Measurements from ENCODE around the gene RXRA. TPM values are rescaled to one million over a fixed set of nuclear protein-coding genes. Genes with fewer than 3 reads are reported as not detected.

RXRA gene
- total RNA-seq, 6 experiments from 2014 or later: 23.2 to 31.9 (median 28.0) TPM

DNA sequence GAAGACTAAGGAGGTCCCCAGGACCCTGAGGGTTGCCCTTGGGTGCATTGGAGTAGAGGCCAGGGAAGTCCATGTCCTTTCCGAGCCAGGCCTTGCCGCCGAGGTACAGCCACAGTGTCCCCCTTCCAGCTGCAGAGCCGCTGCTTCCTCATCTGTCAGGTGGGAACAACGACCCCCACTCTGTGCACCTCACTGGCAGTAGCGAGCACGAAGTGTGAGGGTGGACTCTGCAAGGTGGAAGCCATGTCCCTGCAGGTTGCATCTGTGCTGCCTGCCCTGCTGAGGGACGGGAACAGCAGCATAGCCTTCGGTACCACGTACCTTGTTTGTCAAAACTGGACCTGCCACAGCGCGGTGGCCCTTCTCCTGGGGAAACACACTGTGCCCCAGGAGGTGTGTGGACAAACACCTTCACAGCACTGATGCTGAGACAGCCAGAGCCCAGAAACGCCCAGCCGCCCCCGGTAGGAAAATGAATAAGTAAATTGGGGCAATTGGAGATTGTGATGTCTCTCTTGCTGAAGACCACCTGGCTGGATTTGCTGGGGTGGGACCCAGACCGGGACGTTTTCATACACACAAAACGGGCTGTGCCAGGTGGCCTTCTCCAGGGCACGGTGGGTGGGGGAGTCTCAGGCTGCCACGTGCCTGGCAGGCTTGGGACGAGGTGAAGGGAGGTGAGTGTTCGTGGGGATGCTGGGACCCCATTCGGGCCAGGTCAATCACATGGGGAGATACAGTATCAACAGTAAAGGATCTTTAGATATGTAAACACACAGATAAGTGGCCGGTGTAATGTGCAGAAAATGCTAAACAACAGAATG, 157.3 kb downstream of the RXRA start:
- no peaks in the 10 kb centered on the region; the same call in 1 of the 2 replicates for H3K27me3 Mint-ChIP-seq (ENCODE audit: insufficient read depth)
- H3K36me3 Mint-ChIP-seq (ENCODE audit: low read depth): no peaks in the 10 kb centered on the region
- no peak for DNase-seq
- peaks cover 3% of the 10 kb centered on the region for H3K4me1 Mint-ChIP-seq (ENCODE audit: low read depth)
- H3K27ac Mint-ChIP-seq: no peak overlapping the region
- H3K9me3 Mint-ChIP-seq: no peaks in the 10 kb centered on the region
- no peak overlapping the region for H3K4me3 Mint-ChIP-seq
- TF ChIP-seq, protein P1, sequence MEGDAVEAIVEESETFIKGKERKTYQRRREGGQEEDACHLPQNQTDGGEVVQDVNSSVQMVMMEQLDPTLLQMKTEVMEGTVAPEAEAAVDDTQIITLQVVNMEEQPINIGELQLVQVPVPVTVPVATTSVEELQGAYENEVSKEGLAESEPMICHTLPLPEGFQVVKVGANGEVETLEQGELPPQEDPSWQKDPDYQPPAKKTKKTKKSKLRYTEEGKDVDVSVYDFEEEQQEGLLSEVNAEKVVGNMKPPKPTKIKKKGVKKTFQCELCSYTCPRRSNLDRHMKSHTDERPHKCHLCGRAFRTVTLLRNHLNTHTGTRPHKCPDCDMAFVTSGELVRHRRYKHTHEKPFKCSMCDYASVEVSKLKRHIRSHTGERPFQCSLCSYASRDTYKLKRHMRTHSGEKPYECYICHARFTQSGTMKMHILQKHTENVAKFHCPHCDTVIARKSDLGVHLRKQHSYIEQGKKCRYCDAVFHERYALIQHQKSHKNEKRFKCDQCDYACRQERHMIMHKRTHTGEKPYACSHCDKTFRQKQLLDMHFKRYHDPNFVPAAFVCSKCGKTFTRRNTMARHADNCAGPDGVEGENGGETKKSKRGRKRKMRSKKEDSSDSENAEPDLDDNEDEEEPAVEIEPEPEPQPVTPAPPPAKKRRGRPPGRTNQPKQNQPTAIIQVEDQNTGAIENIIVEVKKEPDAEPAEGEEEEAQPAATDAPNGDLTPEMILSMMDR (IDR thresholded peaks at IDR 0.05): no peak

DNA sequence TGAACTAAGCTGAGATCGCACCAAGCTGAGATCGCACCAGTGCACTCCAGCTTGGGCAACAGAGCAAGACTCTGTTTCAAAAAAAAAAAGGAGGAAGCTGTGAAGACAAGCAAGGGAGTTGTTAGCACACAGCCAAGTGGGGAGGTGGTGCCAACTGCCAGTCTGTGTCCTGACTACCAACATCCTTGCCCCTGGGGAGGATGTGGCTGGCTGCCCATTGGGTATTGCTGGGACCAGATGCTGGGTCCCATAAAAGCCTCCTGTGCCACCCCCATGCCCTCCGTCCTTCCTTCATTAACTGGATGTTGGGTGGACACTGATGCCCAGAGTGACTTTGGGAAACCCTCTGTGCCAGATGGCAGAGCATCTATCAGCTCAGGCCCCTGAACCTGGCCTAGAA, 158.2 kb downstream of the RXRA start:
- no peak overlapping the region for H3K27ac Mint-ChIP-seq

DNA sequence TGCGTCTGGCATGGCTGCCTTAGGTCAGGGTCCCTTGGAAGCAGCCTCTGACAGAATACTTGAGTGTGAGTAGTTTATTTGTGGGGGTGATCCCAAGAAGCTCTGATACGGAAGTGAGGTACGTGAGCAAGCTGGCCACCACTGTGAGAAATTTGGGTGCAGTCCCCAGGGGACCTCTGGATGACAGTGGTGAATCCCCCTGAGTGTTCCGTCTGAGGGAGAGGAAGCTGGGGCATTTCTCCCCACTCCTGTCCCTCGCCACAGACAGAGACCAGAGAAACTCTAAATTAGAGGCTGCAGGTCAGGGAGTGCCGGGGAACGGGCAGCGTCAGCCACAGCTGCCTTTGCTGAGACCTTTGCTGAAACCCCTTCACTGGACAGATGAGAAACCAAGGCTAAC, 159.4 kb downstream of the RXRA start:
- Mint-ChIP-seq H3K36me3 (ENCODE audit: low read depth) (no peaks in the 10 kb centered on the region), H3K27ac (no peak overlapping the region)

More for the DNA sequence above, 158.2 kb downstream of the RXRA start:
- no peaks in the 10 kb centered on the region; the same call in 1 of the 2 replicates for H3K27me3 Mint-ChIP-seq (ENCODE audit: insufficient read depth)
- TF ChIP-seq, protein P1 (IDR thresholded peaks at IDR 0.05): no peak
- H3K4me1 Mint-ChIP-seq (ENCODE audit: low read depth): peaks cover 12% of the 10 kb centered on the region
- H3K9me3 Mint-ChIP-seq: no peaks in the 10 kb centered on the region
- DNase-seq: no peak
- no peaks in the 10 kb centered on the region for H3K36me3 Mint-ChIP-seq (ENCODE audit: low read depth)
- H3K4me3 Mint-ChIP-seq: no peak overlapping the region

DNA sequence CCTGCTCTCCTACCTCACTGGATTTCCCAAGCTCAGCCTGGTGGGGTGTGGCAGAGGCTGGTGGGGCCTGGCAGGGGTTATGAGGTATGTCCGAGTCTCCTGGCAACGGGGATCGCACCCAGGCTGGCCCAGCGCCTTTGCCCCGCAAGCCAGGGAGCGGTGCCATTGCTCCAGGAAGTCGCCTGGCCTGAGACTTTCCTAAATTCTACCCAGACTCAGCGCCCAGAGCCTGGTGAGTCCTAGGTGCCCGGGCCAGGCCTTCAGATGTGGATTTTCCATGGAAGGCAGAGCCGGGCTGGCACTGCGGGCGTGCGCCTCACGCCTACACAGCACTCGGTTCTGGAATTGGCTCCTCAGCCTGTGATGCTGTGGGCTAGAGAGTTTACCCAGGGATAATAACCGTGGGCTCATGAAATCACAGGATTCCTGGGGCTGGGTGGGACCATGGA, 159.9 kb downstream of the RXRA start:
- H3K4me1 Mint-ChIP-seq (ENCODE audit: low read depth): peaks cover 20% of the 10 kb centered on the region
- H3K27me3 Mint-ChIP-seq (ENCODE audit: insufficient read depth): no peaks in the 10 kb centered on the region; the same call in 1 of the 2 replicates
- H3K27ac Mint-ChIP-seq: no peak overlapping the region
- TF ChIP-seq, protein P1 (IDR thresholded peaks at IDR 0.05): no peak
- no peak for DNase-seq
- no peaks in the 10 kb centered on the region for H3K9me3 Mint-ChIP-seq
- no peaks in the 10 kb centered on the region for H3K36me3 Mint-ChIP-seq (ENCODE audit: low read depth)
- no peak overlapping the region for H3K4me3 Mint-ChIP-seq

More for the DNA sequence above, 159.4 kb downstream of the RXRA start:
- no peaks in the 10 kb centered on the region; the same call in 1 of the 2 replicates for H3K27me3 Mint-ChIP-seq (ENCODE audit: insufficient read depth)
- peaks cover 20% of the 10 kb centered on the region for H3K4me1 Mint-ChIP-seq (ENCODE audit: low read depth)
- TF ChIP-seq, protein P1 (IDR thresholded peaks at IDR 0.05): no peak
- DNase-seq: no peak
- no peaks in the 10 kb centered on the region for H3K9me3 Mint-ChIP-seq
- H3K4me3 Mint-ChIP-seq: no peak overlapping the region

DNA sequence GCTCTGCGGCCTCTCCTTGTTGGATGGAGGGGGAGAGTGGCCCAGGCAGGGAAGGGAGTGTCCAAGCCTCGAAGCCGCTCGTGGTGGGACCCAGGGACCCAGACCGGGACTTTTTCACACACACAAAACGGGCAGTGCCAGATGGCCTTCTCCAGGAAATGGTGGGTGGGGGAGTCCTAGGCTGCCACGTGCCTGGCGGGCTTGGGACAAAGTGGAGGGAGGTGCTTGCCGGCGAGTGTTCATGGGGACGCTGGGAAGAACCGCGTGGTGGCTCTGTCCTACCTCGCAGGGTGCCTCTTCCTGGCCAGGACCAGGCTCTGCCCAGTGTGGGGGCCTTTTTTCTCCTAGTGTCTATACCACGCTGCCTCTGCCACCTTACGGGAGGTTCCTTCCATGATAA, 160.3 kb downstream of the RXRA start:
- no peaks in the 10 kb centered on the region for H3K36me3 Mint-ChIP-seq (ENCODE audit: low read depth)
- H3K4me1 Mint-ChIP-seq (ENCODE audit: low read depth): peaks cover 24% of the 10 kb centered on the region
- H3K27me3 Mint-ChIP-seq (ENCODE audit: insufficient read depth): no peaks in the 10 kb centered on the region; the same call in 1 of the 2 replicates
- TF ChIP-seq, protein P1 (IDR thresholded peaks at IDR 0.05): no peak
- no peak for DNase-seq
- no peak overlapping the region for H3K4me3 Mint-ChIP-seq
- no peaks in the 10 kb centered on the region for H3K9me3 Mint-ChIP-seq
- H3K27ac Mint-ChIP-seq: no peak overlapping the region

Small RNAs within 50 kb of the gene (microRNA-seq; reads per million reads assigned to microRNA genes)
- not detected for gene MIR4669

Other genes starting within 250 kb of the RXRA start
- 10 to 100 TPM; 24.6 to 31.1 (median 26.8) TPM for gene WDR5, start 190.4 kb upstream of the RXRA start, total RNA-seq (2021; fragmentation: NEBNext Ultra II Directional; extraction: Animal tissue kit (Norgen Biotek cat#: 25700))
- gene RNU6ATAC, start 161.9 kb upstream of the RXRA start, total RNA-seq (2021; fragmentation: NEBNext Ultra II Directional; extraction: Animal tissue kit (Norgen Biotek cat#: 25700)): 100 to 1,000 TPM in 4 of 6 experiments, 10 to 100 TPM in 2; 23.5 to 228 (median 130) TPM